Measurements from ENCODE around the gene LKAAEAR1. TPM values are rescaled to one million over a fixed set of nuclear protein-coding genes. Genes with fewer than 3 reads are reported as not detected.
A peak's percentile ranks its signal among the peaks of the same experiment; 100 is the strongest.
"Not testable (repeated sequence)": the region's sequence is repeated elsewhere in the genome, so short reads cannot be mapped to it uniquely, and the experiment has no call there.

Gene LKAAEAR1
- not detected for total RNA-seq
- long read RNA-seq, donor 1: 0 reads
- long read RNA-seq, donor 2: 0 reads

DNA sequence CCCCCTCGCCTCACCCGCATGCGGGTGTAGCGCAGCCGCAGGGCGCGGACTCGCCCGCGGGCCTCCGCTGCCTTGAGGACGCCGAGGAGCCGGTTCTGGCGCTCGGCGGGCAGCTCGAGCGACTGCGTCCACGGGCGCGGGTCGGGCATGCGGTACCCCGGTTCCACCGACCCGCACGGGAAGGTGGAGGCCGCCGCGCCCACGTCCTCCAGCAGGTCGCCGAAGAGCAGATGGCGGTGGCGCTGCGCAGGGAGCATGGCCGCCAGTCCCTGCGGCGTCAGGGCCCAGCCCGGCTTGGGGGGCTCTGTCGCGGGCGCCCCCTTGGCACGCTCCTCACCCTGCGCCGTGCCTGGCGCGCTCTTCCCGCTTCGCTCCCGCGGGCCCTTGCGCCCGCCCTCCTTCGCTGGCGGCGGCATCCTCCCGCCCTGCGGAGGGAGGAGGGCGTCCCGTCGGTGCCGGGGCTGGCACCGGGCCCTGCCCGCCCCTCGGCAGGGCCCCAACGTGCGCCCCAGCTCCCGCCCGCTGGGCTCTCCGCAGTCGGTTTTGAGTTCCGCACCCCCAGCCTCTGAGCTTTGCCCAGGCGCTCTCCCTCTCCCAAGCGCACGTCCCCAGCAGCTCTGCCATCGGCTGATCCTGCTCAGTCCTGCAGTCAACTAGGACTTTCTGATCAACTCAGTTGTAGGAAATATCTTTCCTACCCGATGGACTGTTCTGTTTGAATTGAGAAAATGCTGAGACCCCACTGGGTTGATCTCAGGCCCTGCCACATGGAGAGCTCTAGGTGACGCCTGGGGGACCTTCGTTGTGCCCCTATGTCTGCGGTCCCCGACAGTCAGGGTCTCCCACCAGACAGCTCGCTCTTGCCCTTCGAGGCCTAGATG is at the start of gene LKAAEAR1:
Gene LKAAEAR1, minus strand, starts transcription at position 595 of the 881 bp plus-strand sequence. Its CDS starts 179 bp downstream, at position 416.
- DNase-seq (ENCODE audit: low spot score): no peak
- intact Hi-C loops (cut with DNase I): no loop called here

DNA sequence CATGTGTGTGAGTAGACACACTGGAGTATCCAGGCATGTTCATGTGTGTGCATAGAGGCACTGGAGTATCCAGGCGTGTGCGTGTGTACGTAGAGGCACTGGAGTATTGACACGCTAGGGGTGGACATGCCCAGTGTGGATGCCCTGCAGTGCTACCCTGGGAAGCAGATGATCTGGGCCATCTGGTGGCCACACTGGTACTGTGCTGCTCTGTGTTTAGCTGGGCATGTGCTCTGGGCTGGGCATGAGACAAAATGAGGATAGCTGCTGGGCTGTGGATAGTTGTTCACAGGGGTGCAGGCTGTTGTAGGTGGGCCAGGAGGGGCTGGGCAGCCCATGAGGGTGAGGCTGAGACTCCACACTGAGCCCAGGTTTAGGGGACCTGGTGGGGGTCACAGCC is 47.2 kb upstream of the LKAAEAR1 start:
- peak; percentile 64 for DNase-seq (ENCODE audit: low spot score)
- intact Hi-C loops (cut with DNase I): no loop called here

- DNase-seq (ENCODE audit: low spot score): peak; percentile 36
Measured at GRCh38 chr20:64130876-64131275, 46.7 kb upstream of the LKAAEAR1 start.

GRCh38 chr20:64130271-64130670 is 46.1 kb upstream of the LKAAEAR1 start:
- intact Hi-C loops (cut with DNase I): no loop called here
- DNase-seq (ENCODE audit: low spot score): no peak

More at GRCh38 chr20:64130876-64131275, 46.7 kb upstream of the LKAAEAR1 start:
- intact Hi-C loops (cut with DNase I): no loop called here

DNA sequence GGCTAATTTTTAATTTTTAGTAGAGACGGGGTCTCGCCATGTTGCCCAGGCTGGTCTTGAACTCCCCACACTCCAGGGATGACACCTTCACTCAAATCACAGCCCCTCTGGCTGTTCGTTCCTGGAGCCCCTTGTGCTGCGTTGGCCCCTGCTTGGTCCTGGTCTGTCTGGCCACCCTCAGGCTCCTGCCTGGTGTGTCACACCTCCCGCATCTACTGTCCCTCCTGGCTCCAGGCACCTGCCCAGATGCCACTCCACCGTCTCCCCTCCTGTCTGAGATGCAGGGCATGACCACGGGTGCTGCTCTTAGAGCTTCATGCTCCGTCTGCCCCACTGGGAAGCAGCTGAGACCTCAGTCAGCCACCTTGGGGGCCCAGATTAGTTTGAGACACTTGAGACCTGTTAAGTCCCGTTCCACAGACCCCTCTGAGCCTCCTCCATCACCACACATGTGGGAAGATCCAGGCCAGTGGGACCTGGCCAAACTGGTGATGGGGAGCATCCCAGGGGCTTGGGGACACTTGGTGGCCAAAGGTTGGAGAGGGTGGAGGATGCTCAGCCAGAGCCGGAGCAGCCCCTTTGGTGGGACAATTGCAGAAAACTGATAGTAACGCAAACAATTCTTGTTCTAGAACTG is 45.1 kb upstream of the LKAAEAR1 start:
- intact Hi-C loops (cut with DNase I): no loop called here
- peak; percentile 61 for DNase-seq (ENCODE audit: low spot score)

- intact Hi-C loops (cut with DNase I): loop anchor here in 1 of 2 donors (5.0 kb wide), 1 partner anchor 86 kb away; the partner anchor contains the start of gene C20orf204
- DNase-seq (ENCODE audit: low spot score): peak; percentile 2
Measured at GRCh38 chr20:64123517-64123916, 39.3 kb upstream of the LKAAEAR1 start.

GRCh38 chr20:64122927-64123326 is 38.7 kb upstream of the LKAAEAR1 start:
- not testable (repeated sequence) for DNase-seq (ENCODE audit: low spot score)
- intact Hi-C loops (cut with DNase I): loop anchor here in 1 of 2 donors (5.0 kb wide), 1 partner anchor 86 kb away; the partner anchor contains the start of gene C20orf204

- peak; percentile 29 for DNase-seq (ENCODE audit: low spot score)
Measured at GRCh38 chr20:64121586-64121985, 37.4 kb upstream of the LKAAEAR1 start.

DNA sequence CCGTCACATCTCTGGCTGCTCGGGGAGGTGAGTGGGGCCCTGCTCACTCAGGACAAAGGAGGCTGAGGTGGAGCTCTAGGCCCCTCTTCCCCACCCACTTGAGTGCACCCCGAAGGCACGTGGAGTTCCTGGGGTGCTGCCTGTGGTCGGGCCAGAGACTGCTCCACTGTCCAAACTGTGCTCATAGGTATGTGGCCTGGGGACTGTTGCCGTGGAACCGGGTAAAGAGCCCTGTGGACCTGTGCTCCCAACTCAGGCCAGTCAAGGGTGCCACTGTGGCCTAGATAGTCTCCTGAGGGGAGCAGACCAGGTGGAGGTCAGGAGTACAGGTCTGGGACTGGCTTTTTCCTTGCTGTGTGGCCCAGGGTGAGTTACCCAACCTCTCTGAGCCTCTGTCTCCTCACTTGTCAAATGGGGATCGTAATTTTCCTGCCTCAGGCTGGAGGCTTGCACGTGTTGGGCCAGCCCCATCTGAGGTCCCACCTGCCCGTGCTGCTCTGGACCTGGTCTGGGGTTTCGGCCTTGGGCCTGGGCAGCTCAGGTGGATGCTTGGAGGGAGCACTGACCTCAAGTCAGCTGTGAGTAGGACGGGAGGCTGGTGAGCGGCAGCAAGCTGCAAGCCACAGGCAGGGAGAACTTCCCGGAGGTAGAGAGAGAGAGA is 35.6 kb upstream of the LKAAEAR1 start:
- intact Hi-C loops (cut with DNase I): loop anchor here (5.0 to 10.0 kb wide), 2 partner anchors 83 to 85 kb away; partner anchors contain the start of gene C20orf204 (in 2 of the 2)

More at GRCh38 chr20:64121586-64121985, 37.4 kb upstream of the LKAAEAR1 start:
- intact Hi-C loops (cut with DNase I): loop anchor here in 1 of 2 donors (5.0 kb wide), 1 partner anchor 84 kb away; the partner anchor contains the start of gene C20orf204

GRCh38 chr20:64119301-64119680 is 35.1 kb upstream of the LKAAEAR1 start:
- intact Hi-C loops (cut with DNase I): loop anchor here in 1 of 2 donors (10.0 kb wide), 1 partner anchor 84 kb away; the partner anchor contains the start of gene C20orf204

More for the DNA sequence above, 35.6 kb upstream of the LKAAEAR1 start:
- DNase-seq (ENCODE audit: low spot score): peak; percentile 66

GRCh38 chr20:64117432-64117777 is 33.2 kb upstream of the LKAAEAR1 start:
- intact Hi-C loops (cut with DNase I): loop anchor here in 1 of 2 donors (10.0 kb wide), 1 partner anchor 83 kb away; the partner anchor contains the start of gene C20orf204
- DNase-seq (ENCODE audit: low spot score): not testable (repeated sequence)

More at GRCh38 chr20:64119301-64119680, 35.1 kb upstream of the LKAAEAR1 start:
- DNase-seq (ENCODE audit: low spot score): no peak

DNA sequence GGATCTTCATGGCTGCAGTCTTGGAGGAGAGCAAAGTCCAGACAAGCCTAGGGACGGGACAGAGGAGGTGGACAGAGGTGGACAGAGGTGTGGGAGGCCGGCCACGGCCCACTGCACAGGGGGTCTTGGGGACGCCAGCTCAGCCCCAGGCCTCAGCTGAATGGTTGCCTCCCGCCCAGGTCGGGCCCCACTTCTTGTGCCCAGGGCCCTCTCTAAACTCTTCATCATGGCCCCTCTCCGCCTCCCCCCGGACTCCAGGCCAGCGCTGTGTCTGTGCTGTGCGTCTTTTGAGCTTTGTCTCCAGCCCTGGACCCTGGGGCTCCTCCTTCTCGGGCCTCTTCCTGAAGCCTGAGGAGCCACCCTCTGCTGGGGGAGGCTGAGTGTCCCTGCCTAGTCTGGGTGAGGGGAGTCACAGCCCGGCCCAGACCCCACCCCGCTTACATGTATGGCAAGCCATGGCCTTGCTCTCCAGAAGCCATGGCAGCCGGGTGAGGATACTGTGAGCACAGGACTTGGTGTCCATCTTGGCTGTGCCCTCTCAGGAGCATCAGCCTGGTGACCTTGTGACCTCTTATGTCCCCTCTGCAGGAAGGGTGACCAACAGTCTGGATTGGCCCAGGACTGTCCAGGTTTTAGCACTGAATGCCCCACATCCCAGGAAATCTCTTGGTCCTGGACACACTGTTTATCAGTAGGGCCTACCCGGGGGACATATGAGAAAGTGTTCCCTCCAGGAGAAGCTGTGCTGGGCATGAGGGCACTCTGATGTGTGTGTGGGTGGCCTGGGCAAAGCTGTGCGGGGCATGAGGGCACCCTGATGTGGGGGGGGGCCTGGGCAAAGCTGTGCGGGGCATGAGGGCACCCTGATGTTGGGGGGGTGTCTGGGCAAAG is 32.6 kb upstream of the LKAAEAR1 start:
- DNase-seq (ENCODE audit: low spot score): peak; percentile 74
- intact Hi-C loops (cut with DNase I): loop anchor here in 1 of 2 donors (10.0 kb wide), 1 partner anchor 82 kb away; the partner anchor contains the start of gene C20orf204

DNA sequence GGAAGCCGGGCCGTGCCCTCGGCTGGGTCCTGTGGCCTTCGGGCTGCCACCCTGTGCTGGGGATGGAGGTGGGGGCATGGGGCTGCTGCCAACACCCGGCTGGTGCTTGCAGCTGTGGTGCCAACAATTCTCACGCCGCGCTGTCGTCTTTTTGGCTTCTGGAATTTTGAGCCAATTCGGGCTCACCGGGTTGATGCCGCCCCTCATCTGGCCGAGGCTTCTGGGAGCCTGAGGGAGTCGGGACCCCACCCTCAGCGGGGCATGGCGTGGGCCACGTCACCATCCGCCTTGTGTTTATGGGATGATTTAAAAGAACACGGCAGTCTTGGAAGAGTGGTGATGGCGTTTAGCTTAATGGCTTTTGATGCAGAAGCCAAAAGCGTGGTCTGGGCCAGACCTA is 31.8 kb upstream of the LKAAEAR1 start:
- peak; percentile 74 for DNase-seq (ENCODE audit: low spot score)
- intact Hi-C loops (cut with DNase I): loop anchor here in 1 of 2 donors (10.0 kb wide), 1 partner anchor 81 kb away; the partner anchor contains the start of gene C20orf204

- intact Hi-C loops (cut with DNase I): loop anchor here in 1 of 2 donors (10.0 kb wide), 1 partner anchor 81 kb away; the partner anchor contains the start of gene C20orf204
Measured at GRCh38 chr20:64115171-64115911, 31.1 kb upstream of the LKAAEAR1 start.

DNA sequence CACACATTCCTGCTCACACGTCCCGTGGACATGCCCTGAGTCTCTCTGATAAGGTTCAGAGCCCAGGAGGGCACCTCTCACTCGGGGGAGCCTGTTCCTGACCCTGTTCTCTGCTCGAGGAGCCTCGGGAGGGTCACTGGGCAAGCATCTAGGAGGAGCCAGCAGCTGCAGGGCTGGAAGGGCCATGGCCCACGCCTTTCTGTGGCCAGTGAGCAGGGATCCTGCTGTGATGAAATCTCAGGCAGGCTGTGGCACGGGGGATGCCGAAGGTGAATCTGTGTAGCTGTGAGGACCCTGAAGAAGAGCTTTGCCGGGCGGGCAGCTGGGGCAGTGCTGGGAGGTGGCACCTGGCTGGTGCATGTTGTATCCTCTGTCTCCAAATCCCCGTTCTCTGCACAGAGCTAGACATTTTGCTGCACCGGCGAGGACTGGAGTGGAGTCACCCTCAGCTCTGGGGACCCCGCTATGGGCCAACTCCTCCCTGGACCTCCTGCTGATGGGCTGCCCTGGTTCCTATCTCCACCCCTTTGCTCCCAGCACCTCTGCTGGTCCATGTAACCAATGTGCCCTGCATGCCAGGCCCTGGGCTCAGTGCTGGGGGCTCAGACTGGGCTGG is 30.3 kb upstream of the LKAAEAR1 start:
- intact Hi-C loops (cut with DNase I): loop anchor here in 1 of 2 donors (10.0 kb wide), 1 partner anchor 80 kb away; the partner anchor contains the start of gene C20orf204
- DNase-seq (ENCODE audit: low spot score): peak; percentile 67

More at GRCh38 chr20:64115171-64115911, 31.1 kb upstream of the LKAAEAR1 start:
- DNase-seq (ENCODE audit: low spot score): peak; percentile 66

DNA sequence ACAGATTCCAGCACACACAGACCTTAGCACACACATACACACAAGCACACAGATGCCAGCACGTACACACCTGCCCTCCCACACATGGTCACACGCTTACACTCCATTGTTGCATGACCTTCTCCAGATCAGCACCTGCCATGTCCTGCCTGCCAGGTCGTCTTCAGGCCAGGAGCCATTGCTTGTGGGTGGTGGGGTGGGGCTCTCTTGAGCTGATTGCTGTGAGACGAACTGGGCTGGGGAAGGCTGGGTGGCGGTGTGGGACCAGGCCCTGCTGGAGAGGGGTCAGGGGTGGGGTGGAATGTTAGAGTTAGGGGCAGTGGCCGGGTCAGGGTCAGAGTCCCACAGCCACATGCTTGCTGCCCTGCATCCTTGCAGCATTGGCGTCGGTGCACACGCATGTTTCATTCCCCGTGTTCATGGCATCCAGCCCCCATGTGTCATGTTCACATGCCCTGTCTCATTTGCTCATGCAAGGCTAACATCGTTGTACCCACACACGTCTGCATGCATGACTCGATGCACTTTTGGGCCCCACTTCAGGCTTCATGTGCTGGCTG is 29.7 kb upstream of the LKAAEAR1 start:
- intact Hi-C loops (cut with DNase I): loop anchor here in 1 of 2 donors (10.0 kb wide), 1 partner anchor 79 kb away; the partner anchor contains the start of gene C20orf204
- DNase-seq (ENCODE audit: low spot score): peak; percentile 57
